C1 segment of cervical spinal cord (tissue), 14 donors: ENCODE data around the gene CAMK2D.
A peak's percentile ranks its signal among the peaks of the same experiment; 100 is the strongest.
"Not testable (repeated sequence)": the region's sequence is repeated elsewhere in the genome, so short reads cannot be mapped to it uniquely, and the experiment has no call there.

ENCODE experiments used
- DNase-seq, 14 donors: peaks; one replicate each; lab custom pipeline; 2025; lab: John Stamatoyannopoulos, UW

CAMK2D gene

DNA sequence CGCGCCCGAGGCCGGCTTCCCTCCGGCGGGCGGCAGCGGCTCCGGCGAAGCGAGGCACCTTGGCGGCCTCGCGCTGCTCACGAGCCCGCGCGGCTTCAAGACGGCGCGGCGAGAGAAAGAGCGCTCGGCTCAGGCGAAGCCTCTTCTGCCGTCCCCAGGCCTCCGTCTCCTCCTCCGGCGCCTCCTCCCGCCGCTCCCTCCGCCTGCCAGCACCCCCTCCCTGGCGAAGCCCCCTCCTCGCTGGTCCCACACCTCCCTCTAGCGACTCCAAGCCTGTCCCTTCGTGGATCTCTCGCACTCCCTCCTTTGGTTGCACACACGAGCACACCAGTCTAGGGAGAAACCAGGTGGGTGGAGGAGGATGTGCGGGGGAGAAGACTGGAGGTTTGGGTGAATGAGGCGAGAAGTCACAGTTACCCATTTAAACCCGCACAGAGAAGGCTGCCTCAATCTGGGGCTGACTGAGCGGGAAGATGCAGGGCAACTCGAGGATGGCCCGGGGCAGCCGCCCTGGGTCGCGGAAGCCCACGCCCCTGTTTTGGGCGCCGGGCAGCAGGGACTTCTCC lies at the start of gene CAMK2D:
Gene CAMK2D, minus strand, starts transcription at position 119 of the 566 bp plus-strand sequence. CDS start 670 bp downstream, outside the sequence.
- DNase-seq: peak; percentile 43 to 91 (median 86)

DNA sequence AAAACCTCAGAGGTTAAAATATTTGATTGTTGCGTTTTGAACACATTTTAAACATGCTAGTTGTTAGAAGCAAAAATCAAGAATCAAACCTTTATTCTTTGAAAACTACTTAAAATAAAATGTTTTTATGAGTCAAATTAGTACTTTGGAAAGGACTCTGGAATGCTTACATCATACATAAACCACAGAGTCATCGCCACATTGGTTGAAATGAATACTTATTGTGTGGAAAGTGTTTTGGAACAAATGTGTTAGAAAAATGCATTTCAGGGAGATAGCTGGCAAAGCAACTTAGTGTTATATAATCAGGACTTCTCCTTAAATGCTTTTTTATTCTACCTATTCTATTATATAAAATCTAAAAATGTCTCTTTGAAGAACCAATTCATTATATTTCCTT lies 49.4 kb upstream of the CAMK2D start:
- no peak for DNase-seq

DNA sequence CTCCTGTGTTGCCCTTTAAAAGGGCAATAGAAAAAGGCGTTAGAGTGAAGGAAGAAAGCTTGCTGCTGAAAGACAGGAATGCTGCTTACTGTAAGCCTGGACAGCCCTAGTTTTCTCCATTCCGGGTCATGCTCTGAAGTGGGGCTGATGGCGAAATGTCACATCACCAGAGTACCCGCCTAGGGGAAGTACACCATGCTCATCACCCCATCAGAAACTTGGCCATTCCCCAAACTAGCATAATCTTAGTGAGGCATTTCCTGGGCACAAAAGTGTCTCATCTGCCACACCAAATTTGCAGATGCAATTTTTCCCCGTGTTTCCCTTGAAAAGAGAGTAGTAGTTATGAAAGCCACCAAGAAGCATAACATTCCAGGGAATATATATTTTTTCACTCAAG lies 47.8 kb upstream of the CAMK2D start:
- peak in 4 of 14 donors; percentile 7 to 41 (median 32) for DNase-seq

DNA sequence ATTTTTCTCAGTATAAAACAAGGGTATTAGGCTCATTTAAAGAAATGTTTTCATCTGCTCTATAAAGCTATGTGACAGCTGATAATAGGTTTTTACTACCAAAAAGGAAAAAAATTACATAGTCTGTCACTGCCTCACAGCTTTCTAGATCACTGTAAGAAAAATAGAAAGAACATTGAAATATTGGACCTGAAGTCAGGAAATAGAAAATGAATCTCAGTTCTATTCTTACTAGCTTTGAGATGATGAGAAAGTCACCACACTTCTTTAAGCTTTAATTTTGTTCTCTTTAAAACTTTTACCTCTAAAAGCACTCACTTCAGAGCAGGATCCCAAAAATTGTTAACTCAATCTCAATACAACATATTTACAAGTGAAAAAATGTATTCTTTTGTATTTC lies 45.3 kb upstream of the CAMK2D start:
- DNase-seq: no peak

DNA sequence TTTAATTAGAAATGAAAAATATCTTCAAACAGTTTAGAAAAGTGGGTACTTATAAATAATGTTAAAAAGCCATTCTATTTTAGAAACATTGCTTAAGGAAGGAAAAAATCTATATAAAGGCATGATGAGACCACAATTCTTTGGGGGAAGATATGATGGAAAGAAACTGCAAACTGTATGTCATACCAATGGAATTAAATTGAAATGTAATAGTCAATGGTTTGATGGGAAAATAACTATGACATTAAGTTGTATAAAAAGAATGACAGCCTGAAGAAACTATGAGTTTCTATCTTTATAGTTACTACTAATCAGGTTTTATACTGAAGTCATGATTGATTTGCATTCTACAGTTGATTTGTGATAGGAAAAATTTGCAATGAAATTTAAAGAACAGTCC lies 40.3 kb upstream of the CAMK2D start:
- DNase-seq: no peak

DNA sequence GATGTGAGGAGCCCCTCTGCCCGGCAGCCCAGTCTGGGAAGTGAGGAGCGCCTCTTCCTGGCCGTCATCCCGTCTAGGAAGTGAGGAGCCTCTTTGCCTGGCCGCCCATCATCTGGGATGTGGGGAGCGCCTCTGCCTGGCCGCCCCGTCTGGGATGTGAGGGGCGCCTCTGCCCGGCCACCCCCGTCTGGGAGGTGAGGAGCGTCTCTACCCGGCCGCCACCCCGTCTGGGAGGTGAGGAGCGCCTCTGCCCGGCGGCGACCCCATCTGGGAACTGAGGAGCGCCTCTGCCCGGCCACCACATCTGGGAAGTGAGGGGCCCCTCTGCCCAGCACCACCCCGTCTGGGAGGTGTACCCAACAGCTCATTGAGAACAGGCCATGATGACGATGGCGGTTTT lies 34.8 kb upstream of the CAMK2D start:
- not testable (repeated sequence) for DNase-seq

DNA sequence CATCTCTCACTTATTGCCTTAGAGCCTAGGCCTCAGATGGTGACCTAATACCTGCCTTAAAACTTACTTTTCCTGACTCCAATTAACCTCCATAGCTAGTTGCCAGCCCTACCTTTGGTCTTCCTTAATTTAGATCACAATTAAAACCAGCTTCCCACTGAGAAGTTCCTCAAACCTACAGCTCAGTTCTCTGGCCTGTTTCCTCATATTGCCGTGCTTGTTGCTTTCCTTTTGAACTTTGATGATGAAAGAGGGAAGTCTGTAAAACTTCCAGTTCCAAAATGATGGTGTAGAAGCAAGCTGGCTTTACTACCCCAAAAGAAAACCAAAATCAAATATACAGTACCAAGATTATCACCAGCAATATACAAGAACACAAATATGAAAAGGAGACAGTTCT lies 28.9 kb upstream of the CAMK2D start:
- DNase-seq: no peak

DNA sequence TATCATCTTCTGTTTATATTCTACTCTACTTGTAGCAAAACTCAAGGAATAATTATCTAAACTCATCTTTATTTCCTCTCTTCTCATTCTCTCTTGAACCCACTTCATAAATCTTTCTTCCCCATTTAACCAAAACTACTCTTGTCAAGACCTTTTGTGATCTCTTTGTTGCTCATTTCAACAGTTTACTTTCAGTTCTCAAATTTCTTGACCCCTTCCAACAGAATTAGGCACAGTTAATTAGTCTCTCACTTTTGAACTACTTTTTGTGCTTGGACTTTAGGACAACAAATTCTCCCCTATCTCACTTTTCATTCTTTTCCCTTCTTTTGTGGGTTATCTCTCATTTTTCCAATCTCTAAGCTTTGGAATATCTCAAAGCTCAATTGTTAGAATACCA lies 27.4 kb upstream of the CAMK2D start:
- no peak for DNase-seq

DNA sequence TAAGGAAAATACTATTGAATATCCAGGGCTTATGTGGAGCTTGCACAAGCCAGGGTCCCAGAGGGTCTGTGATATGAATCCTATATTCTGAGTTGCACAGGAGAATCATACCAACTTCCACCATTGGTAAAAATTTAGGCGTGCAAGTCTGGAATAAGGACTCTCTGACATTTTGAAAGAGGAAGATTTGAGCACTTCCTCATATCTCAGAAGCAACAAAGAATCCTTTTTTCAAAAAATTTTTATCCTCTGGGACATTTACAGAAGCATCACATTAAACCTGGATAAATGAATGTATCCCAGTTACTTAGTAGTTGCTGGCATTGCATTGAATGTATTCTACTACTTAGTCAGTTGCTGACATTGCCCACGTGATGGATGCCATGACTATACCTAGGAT lies 24.2 kb upstream of the CAMK2D start:
- no peak for DNase-seq

DNA sequence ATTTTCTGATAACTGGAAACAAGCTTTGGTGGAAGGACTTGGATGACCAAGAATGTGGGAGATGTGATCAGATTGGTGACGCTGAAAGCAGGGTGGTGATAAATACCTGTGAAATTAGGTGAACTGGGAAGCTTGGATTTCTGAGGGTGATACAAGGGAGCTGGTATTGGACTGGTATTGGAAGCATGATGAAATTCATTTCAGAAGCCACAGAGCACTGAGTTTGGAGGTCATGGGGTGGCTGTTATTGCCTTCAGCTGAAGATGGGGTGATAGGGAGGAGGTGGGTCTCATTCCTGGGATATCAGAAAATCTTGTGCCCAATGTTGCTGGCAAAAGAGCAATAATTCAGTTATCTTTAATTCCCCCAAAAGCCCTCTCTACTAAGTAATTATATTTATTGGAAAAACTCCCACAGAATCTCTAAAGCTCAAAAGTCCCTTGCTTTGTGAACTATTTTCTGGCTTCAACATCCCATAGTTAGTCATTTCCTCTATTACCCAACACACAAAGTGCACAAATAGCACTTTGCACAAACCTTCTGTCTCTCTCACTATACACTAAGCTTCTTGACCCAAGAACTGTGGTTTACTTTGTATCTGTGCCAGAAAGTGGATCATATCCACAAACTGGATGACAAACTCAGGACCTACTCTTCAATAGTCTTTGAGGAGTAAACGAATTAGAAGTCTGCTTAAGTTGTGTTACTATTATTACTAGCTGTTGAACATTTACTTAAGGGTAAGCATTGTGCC lies 23.1 kb upstream of the CAMK2D start:
- DNase-seq: no peak

DNA sequence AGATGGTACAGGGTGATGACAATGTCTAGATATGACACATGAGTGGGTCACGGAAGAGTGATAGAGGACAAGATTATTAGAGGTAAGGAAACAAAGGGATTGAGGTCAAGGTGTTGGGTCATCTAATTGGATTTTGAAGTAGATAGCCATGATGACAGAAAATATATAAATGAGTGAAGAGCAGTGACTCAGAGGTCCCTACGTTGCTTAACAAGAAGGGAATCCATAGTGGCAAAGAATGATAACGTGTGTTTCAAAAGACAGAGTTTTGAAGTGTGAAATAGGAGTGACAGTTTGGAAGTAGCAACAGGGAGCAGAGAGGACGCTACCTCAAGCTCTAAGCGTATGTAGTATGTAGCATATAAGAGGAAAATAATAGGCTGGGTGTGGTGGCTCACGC lies 22.2 kb upstream of the CAMK2D start:
- DNase-seq: no peak

DNA sequence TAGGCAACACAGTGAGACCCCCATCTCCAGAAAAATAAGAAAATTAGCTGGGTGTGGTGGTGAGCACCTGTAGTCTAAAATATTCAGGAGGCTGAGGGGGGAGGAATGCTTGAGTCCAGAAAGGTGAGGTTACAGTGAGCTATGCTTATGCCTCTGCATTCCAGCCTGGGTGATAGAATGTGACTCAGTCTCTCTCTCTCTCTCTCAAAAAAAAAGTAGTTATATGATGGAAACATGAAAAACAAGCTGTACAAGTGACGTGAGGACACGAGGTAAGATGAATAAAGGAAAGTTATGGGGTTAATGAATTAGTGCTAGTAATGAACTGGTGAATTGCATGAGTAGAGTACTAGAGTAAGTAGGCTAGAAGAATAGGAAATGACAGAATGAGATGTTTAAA lies 21.8 kb upstream of the CAMK2D start:
- DNase-seq: no peak

DNA sequence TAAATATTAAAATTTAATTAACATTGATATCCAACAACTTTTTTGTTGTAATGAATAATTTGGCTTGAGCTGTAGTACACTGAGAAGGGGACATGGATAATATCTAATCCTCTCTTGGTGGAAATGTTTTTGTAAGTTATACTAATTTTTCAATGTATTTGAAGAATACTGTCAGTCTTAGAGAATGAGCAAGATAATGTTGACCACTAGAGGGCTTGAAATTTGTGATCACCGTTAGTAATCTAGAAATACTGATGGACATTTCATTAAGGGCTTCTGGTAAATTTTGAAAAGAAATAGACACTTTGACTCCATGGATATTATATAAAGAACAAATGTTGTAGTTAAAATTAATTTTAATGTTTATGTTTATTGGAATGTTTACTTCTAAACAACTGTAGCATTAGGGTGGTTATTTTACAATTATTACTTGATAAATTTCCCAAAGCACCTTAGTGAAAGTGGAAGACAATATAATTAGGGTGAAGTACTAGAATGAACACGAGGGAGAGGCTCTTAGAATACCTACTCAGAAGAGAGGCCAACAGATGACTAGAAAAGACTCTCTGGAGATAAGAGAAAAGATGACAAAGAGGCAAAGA lies 20.0 kb upstream of the CAMK2D start:
- DNase-seq: peak in 1 of 14 donors; percentile 43

DNA sequence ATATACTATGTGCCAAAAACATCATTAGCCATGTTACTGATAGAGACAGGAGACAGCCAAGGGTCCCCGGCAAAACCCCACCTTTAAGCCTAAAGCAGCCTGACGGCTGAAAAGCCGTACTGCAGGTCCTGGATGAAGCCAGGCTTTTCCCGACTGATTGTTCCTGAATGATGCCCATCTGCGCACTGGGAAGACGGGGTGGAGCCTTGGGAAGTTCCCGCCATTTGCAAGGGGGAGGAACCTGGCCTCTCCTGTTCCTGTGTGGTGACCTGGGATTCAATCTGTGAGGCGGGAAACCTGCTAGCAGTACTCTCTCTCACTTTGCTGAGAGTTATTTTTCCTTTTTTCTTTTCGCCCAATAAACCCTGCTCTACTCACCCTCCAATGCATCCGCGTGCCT lies 15.1 kb upstream of the CAMK2D start:
- no peak for DNase-seq

DNA sequence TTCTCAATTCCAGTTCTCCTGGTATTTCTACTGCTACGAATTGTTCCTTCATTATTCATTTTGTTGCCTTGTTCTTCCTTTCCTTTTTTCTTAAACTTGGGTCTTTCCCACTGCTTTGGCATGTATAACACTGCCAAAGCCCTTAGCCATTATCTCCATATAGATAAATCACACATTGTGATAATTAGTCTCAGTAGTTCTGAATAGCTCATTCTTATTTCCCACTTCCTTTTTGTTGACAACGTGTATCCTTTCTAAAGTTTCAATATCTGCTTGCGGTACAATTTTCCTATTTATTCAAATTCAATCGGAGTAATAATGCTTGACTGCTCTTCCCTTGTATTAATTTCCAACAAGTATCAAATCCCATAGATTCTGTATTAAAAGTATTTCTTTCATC lies 14.5 kb upstream of the CAMK2D start:
- no peak for DNase-seq

DNA sequence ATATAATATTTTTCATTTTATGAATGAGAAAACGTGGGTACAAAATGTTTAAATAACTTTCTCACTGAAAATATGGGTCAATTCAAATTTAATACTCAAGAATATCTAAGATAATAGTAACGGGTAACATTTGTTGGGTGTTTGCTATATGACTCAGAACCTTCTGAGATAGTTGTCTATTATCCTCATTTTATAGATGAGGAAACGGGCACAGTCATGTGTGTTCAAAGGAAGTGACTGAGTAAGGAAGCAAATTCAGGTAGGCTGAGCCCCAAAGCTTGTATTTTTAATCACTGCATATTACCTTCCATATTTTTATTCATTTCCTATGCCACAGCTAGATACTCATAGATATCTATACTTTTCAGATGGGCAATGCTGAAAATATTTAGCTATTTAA lies 12.2 kb upstream of the CAMK2D start:
- no peak for DNase-seq

DNA sequence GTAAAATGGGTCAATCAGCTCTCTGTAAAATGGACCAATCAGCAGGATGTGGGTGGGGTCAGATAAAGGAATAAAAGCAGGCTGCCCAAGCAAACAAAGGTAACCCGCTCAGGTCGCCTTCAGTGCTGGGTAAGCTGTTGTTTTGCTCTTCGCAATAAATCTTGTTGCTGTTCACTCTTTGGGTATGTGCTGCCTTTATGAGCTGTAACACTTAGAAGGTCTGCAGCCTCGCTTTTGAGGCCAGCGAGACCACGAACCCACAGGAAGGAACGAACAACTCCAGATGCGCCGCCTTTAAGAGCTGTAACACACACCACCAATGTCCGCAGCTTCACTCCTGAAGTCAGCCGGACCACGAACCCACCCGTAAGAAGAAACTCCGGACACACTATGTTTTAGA lies 11.5 kb upstream of the CAMK2D start:
- no peak for DNase-seq

DNA sequence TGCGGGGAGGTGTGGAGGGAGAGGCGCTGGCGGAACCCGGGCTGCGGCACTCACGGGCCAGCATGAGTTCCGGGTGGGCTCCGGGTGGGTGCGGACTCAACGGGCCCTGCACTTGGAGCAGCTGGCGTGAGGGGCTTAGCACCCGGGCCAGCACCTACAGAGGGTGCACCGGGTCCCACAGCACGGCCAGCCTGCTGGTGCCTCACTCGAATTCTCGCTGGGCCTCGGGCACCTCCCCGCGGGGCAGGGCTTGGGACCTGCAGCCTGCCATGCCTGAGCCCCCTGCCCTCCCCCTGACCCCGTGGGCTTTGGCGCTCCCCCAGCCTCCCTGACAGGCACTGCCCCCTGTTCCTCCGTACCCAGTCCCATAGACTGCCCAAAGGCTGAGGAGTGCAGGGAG lies 10.8 kb upstream of the CAMK2D start:
- DNase-seq: no peak

DNA sequence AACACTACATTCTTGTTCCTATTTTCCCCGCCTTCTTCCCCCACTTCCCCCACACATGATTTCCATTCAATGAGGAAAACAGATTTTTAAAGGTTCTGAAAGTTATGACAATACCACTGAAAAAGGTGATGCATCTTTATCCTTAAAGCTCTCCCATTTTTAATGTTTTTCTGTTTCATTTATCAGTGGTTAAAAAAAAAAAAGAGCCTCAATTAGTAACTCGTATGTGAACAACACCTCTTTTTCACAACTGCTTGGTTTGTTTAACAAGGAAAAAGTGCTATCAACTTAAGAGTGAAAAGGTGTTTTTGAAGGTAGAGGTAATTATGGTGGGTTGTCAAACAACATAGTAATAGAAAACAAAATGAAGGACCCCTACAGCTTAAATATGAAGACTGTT lies 8.2 kb upstream of the CAMK2D start:
- no peak for DNase-seq

DNA sequence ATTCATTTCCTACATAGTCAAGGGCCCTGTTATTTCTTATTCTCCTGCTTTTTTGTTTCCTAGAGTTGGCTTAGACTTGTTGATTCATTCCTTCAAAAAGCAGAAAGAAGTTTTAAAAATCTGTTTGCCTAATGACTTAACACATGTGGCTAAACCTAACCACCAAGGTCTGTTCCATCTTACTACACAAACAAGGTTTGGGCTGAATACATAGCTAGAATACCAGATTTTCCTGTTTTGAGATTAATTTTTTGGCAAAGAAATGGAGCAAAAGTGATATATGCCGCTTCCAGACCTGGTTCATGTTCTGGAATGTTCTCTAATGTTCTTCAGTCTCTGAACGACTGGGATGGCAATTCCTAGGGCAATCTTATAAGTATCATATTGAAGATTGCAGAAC lies 7.4 kb upstream of the CAMK2D start:
- no peak for DNase-seq

DNA sequence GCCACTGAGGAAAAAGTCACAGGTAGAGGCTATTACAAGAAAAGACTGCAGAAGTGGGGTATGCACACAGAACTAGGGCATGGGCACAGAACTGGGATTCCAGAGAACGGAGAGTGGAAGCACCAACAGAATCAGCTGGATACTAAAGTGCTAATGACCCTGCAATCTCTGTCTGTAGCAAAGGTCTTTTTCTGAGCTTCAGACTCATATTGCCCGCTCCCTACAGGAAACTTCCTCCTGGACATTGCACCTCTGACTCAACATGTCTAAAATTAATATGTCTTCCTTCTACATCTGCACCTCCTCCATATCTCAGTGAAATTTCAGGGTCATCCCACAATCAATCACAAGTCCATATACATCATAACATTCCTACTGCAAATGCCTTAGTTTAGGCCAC lies 5.3 kb upstream of the CAMK2D start:
- no peak for DNase-seq

DNA sequence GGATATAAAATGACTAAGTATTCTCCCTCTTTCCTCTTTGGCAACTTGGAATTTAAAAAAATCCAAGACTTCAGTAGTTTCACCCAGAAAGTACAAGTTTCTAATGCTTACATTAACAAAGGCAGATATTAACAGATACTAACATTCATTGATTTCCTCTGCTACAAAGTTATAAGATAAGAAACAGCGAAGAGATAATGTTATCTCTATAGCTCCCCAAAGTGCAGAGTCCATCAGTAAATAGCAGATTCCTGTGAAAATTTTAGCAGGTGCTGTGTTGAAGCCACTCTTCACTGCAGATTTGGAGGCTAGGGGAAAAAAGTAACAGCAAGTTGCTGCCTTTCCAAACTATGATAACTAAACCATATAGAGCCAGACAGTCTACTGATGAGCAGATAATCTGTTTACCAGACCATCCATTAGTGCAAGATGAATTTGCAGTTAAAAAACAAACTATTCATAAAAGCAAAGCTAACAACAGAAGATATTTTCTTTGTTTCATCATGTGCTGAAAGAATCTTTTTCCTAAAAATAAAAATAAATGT lies 3.3 kb upstream of the CAMK2D start:
- DNase-seq: no peak

DNA sequence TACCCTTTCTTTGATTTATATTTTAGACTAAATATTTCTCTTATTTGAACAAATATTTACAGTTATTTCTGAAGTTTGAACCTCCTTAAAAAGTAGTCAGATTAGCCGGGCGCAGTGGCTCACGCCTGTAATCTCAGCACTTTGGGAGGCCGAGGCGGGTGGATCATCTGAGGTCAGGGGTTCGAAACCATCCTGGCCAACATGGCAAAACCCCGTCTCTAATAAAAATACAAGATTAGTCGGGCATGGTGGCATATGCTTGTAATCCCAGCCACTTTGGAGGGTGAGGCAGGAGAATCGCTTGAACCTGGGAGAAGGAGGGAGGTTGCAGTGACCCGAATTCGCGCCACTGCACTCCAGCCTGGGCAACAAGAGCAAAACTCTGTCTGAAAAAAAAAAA lies 2.4 kb upstream of the CAMK2D start:
- DNase-seq: not testable (repeated sequence)
